ENCODE measurements around the gene SPEN.

SPEN gene

DNA sequence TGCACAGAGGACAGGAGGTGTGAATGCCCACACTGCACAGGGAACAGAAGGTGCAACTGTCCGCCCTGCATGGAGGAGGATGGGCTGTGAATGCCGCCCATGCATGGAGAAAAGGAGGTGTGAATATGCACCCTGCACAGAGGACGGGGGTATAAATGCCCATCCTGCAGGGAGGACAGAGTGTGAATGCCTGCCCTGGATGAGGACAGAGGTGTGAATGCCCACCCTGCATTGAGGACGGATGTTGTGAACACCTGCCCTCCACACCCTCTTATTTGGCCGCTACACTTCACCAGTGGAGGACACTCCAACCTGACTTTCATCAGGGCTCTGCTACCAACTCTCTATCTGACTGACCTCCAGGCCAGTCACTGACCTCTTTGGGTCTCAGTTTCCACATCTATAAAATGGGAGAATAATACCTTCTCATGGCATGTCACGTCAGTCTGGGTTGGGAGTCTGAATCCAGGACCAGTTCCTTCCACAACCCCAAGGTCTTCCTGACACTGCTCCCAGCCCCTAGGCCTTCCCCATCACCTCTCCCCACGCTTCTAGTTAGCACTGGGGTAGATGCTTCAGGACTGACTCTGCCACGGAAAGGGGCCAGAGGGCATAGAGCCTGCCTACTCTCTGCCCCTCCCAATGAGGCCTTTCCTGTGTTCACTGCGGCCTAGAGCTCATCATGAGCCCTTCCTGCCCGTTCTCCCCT, 100.0 kb downstream of the SPEN start:
- no peak overlapping the region for H3K27ac ChIP-seq
- TF ChIP-seq, protein P1, sequence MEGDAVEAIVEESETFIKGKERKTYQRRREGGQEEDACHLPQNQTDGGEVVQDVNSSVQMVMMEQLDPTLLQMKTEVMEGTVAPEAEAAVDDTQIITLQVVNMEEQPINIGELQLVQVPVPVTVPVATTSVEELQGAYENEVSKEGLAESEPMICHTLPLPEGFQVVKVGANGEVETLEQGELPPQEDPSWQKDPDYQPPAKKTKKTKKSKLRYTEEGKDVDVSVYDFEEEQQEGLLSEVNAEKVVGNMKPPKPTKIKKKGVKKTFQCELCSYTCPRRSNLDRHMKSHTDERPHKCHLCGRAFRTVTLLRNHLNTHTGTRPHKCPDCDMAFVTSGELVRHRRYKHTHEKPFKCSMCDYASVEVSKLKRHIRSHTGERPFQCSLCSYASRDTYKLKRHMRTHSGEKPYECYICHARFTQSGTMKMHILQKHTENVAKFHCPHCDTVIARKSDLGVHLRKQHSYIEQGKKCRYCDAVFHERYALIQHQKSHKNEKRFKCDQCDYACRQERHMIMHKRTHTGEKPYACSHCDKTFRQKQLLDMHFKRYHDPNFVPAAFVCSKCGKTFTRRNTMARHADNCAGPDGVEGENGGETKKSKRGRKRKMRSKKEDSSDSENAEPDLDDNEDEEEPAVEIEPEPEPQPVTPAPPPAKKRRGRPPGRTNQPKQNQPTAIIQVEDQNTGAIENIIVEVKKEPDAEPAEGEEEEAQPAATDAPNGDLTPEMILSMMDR (conservative IDR thresholded peaks at IDR 0.05), result no peak
- no peak for TF ChIP-seq ZFX (IDR thresholded peaks at IDR 0.05)

- no peak overlapping the region for H3K27ac ChIP-seq
- TF ChIP-seq, protein P1 (conservative IDR thresholded peaks at IDR 0.05), result no peak
- TF ChIP-seq ZFX (IDR thresholded peaks at IDR 0.05), result no peak
Observed at GRCh38 chr1:15948091-15948591, 100.6 kb downstream of the SPEN start.

- TF ChIP-seq ZFX (IDR thresholded peaks at IDR 0.05), result no peak
- TF ChIP-seq, protein P1 (conservative IDR thresholded peaks at IDR 0.05), result no peak
- no peak overlapping the region for H3K27ac ChIP-seq
Observed at GRCh38 chr1:15948595-15949452, 101.3 kb downstream of the SPEN start.

DNA sequence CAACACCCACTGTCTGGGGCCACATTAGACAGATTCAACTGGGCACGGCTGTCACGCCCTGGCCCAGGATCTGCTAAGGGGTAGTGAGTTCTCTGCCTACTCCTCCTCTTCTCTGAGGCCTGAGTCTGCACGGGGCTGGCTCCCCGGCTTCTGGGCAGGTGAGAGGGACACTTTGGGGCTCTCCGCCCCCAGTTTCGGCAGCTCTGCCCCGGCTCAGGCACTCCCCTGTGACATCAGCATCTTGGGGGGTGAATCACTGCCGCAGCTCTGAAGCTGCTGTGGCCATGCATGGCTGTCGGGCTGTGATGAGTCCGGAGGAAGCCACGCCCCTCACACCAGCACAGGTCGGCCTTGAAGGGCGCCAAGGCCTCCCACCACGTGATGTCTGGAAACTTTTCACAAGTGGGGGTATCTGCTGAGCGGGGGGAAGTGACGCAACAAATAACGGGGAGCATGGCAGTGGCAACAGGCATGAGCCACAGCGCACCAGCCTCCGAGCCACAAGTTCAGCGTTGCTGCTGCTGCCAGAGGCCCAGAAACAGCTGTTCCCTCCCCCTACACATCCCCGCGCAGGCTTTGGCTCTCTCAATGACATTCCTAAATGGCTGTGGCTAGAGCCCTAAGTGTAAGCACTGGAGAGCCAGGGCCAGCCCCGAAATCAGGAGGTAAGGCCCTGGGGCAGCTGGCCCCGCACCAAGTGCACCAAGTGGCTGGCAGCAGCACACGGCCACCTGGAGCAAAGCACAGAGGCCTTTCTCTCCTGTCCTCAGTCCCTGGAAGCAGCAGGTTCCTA, 102.1 kb downstream of the SPEN start:
- no peak overlapping the region; the same call in 1 of the 2 replicates for H3K27ac ChIP-seq

DNA sequence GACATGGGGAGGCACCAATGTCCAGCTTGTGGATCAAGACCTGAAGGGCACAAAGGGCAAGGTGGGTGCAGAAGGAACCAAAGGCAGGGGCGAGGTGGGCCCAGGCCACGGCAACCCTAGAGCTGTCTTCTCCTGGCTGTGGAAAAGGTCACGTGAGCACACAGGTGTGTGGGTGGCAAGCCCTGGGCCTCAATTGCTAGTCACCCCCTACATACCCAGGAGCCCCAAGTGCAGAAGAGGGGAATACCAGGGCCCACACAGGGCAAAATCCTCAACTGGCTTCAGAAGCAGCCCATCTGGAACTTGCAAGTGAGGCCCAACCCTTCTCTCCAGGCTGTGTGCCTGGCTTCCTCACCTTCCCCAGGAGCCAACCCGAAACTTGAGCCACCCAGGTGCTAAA, 102.8 kb downstream of the SPEN start:
- TF ChIP-seq, protein P1 (conservative IDR thresholded peaks at IDR 0.05), result no peak
- TF ChIP-seq ZFX (IDR thresholded peaks at IDR 0.05), result no peak

More for the DNA sequence above, 102.1 kb downstream of the SPEN start:
- TF ChIP-seq, protein P1 (conservative IDR thresholded peaks at IDR 0.05), result no peak
- no peak for TF ChIP-seq ZFX (IDR thresholded peaks at IDR 0.05)

DNA sequence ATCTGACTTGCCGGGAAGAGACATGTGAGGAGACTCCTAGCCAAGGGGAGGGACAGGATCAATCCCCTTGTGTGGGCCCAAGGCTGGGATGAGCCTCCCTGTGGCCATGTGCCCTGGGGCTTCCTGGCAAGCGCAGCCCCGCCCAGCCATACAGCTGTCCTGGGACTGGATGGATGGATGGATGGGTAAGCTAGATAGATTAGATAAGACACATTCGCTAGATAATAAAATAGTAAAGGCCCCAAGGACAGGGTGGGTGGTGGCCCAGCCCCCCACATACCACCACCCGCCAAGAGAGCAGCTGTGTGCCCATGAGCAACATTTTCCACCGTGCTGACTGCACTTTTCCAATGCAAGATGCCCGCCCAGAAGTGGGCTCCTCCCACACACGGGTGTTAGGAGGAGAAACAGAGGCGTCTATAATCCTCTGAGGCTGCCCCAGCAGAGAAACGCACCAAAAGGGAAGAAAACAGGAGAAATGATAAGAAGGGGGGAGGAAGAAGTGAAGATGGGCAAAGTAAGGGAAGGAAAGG, 103.3 kb downstream of the SPEN start:
- H3K27ac ChIP-seq, result no peak overlapping the region
- no peak for TF ChIP-seq ZFX (IDR thresholded peaks at IDR 0.05)
- TF ChIP-seq, protein P1 (conservative IDR thresholded peaks at IDR 0.05), result no peak

More for the DNA sequence above, 102.8 kb downstream of the SPEN start:
- H3K27ac ChIP-seq, result no peak overlapping the region; the same call in 1 of the 2 replicates

Data from C4-2B (cell line).